HPDE6-E6E7 (cell line): Measurements from ENCODE around the gene GDF15.

Experiments used
- DNase-seq: peaks from one replicate; pipeline ENCODE4 v3.0.0; 2011; ENCODE audit warnings: missing footprints; ENCODE audit errors: extremely low spot score

GDF15 gene

DNA sequence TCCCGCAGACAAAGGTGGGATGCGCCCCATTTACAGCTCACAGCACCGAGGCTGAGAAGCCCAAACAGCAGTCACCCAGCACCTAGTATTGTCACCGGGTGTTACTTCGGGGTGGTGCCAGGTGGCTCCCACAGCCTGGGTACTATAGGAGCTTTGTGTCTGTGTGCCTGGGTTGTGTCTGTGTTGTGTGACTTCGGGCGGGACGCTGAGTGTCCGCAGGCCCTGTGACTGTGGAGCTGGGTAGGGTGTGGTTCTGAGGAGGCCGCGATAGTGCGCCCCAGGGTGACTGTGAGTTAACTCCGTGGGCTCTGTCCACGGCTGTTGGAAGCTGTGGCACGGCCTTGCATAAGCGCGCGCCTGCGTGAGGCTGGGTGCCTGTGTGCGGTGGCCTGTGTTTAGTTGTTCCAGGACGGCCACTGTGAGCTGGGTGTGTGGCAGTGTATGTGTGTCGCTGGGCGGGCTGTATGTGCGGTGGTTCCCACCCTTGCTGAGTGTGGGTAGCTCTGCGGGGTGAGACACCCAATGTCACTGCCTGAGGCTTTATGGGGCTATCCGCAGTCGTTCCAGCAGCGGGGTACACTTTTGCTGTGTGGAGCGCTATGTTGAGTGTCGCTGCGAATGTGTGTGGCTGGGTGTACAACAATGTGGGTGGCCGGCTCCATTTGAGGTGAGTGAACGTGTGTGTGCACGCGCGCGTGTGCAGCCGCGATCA, 32.7 kb downstream of the GDF15 start:
- no peak for DNase-seq

DNA sequence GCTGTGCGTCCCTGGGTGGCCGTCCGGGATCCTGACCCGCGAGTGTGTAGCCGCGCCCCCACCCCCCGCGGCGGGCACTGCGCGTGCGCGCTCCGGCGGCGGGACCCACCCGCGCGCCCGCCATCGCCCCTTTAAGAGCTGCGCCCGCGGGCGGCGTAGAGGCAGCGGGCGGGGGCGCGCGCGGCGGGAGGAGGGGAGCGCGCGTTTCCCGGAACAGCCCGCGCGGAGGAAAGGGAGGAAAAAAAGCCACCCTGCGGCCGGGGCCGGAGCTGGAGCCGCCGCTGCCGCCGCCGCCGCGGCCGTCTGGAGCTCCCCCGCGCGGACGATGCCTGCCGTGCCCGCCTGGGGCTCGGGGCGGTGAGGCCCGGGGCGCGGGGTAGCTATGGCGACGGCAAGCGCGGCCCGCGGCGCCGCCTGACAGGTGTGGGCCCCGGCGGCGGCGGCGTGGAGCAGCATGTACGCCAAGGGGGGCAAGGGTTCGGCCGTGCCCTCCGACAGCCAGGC, 33.3 kb downstream of the GDF15 start, which contains the start of gene SSBP4:
TSS of gene SSBP4 (plus strand) at position 204 of the 504 bp plus-strand sequence. CDS start at position 455, 251 bp downstream.
- DNase-seq, result no peak

DNA sequence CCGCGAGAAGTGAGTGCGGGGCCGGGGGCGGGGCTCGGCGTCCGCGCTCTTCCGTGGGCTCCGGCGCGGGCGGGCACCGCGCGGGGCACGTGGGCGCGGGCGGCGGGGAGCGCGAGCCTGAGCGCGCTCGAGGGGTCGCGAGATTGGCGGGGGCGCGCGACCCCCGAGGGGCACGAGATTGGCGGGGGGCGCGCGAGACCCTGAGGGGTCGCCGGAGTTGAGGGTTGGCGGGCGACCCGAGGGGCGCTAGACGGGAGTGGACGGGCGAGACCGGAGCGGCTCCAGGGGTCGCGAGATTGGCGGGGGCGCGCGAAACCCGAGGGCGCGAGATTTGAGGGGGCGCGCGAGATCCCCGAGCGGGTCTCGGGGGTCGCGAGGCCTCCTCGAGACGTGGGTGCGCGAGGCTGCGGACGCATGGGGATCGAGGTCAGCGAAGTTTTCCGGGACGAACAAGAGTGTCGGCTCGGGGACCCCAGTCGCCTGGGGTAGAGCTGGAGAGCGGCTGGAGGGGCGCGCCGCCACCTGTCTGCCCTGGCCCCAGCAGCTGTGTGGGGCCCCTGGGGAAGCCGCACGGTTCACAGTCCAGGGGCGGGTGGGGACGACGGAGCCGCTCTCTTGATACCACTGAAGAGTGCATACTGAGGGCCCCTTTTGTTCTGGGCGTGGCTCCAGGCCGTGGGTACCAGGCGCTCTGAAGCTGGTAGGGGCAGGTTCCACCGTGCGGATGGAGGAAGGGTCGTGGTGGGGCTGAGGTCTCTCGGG, 33.9 kb downstream of the GDF15 start:
- DNase-seq, result no peak

DNA sequence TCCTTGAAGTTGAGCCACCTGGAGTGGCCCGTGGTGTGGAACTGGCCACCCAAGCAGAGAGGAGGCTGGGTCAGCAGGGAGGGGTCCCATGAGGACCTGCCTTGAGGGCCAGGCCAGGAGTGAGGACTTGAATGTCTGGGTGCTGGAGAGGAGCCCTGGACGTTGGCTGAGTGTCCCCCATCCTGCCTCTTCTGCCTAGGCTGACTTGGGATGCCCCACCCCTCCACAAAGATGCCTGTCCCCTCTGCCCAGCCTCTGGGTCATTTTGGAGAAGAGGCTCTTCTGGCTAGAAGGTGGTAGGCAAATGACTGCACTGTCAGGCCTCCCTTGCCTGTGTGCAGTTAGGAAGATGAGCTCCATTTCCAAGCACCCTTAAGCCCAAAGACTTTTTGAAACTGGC, 35.0 kb downstream of the GDF15 start:
- DNase-seq, result no peak

DNA sequence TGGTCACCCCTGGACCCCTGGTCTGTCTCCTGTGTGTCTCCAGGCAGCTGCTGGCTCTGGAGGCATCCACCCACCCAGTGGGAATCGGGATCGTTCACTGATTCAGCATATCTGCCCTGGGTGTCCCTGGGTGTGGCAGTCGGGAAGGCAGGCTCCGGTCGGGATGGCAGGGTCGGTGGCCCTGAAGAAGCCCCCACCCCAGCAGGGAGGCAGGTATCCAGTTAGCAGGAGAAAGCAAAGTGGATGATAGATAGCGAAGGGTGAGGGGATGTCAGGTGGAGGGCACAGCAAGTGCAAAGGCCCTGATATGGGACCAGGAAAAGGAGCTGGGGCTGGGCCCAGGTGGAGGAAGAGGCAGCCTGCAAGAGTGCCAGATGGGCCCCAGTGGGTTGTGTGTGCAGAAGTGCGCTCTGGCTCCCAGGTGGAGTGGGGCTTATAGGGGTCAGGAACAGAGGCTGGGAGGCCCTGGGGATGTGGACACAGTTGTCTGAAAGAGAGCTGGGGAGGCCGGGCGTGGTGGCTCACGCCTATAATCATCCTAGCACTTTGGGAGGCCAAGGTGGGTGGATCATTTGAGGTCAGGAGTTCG, 35.5 kb downstream of the GDF15 start:
- no peak for DNase-seq

DNA sequence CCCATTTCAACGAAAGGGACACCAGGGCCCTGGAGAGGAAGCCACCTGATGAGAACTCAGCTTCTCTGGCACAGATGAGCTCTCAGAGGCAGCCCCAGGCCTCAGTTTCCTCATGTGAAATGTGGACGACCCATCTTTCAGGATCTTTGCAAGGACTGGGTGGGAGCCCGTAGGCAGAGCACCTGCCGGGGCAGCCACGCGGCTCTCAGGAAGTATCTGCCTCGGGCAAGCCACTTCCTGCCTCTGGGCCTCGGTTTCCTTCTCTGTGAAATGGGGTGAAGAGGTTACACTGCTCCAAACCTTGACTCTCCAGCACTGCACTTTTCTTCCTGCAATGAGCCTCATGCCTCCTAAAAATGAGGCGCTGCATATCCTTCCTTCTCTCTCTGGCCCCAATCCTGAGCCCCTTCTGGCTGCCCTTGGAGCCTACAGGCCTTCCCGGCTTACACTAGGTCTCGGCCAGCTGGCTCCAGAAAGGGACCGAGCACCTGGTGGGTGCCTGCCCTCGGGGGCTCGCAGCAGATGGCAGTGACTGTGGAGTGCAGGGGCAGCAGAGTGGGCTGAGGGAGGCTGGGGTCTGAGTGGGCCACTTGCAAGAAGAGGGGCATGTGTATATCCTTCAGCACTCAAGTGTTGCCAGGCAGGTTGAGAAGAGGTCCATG, 36.7 kb downstream of the GDF15 start:
- DNase-seq, result no peak

DNA sequence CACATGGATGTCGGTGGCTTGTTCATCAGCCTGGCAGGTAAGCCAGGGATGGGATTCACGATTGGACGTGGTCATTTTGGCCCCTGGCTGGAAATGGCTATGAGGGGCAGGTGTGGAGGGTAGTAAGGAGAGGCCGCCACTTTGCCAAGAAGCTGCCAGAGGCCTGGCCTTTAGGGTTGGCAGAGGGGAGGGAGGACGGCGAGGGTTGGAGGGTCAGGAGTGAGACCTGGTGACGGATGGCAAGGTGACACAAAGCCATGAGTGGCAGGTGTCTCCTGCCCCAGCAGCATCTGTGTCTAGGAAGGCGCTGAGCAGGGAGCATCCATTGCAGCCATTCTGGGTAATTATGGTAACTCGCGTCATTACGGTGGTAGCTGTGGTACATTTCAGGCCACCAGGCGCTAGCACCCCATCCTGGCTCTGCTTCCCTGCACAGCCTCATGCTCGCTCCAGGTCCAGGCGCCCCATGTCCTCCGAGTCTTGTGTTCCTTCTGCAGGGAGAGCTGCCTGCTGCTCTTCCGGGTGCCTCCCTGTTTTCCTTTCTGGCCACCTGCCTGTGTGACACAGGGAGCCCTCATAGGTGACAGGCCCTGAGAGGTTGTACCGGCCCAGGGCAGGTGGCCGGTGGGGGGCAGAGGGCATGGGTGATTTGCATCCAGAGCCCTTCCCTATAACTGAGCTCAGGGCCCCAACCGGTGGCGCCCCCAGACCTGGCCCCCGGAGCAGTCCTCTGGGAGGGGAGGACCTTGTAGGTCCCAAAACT, 37.5 kb downstream of the GDF15 start:
- DNase-seq, result no peak

DNA sequence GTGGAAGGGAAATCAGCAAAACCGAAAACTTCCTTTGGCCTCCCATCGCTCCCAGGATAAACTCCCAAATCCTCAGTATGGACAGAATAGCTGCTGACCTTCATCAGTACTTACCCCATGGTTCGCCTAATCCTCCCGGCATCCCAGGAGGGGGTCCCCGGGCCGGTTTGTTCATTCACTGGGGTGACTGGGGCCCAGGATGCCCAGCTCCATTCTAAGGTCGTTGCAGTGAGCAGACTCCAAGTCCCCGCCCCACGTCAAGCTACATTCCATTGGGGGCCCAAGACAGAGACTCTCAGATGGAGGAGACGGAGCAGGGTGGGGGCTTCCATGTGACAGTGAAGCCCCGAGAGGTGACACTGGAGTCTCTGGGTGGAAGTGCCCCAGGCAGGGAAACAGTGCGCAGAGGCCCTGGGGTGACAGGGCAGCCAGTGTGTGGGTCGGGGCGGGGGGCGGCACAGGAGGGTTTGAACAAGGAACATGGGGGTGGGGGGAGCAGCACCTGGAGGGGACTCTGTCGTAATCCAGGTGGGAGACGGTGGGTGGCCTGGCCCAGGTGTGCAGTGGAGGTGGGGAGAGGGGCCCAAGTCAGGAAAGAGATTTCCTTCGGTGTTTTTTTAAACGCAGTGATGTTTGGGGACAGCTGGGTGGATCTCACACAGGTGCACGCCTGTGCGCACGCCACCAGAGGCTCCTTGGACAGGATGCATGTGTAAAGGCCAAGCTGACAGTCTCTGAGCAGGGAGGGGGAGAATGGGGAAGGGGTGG, 38.3 kb downstream of the GDF15 start:
- no peak for DNase-seq

DNA sequence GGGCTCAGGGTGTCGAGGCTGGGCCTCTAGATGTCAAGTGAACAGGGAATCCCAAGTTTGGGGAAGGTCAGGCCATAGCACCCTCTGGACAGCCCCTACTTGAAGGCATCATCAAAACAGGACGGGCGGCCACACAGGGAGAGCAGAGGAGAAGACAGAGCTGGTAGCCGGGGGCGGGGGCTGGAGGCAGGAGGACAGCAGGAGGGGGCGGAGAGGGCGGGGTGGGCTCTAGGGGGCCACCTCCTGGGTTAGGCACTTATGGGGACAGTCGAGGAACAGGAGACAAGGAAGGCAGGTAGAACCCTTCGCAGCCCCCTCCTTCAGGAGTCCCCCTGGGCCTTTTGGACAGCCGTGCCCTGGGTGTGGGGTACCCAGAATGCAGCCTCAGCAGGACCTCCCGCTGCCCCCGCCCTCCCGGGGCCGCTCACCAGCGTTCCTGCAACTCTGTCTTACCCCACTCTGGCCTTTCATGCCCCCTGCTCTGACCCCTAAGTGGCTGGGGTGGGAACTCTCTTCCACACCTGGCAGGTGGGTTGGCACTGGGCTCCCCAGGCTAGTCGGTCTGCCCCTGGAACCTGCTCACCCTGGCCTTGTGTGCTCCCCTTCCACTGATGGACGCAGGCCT, 39.0 kb downstream of the GDF15 start:
- DNase-seq, result no peak

DNA sequence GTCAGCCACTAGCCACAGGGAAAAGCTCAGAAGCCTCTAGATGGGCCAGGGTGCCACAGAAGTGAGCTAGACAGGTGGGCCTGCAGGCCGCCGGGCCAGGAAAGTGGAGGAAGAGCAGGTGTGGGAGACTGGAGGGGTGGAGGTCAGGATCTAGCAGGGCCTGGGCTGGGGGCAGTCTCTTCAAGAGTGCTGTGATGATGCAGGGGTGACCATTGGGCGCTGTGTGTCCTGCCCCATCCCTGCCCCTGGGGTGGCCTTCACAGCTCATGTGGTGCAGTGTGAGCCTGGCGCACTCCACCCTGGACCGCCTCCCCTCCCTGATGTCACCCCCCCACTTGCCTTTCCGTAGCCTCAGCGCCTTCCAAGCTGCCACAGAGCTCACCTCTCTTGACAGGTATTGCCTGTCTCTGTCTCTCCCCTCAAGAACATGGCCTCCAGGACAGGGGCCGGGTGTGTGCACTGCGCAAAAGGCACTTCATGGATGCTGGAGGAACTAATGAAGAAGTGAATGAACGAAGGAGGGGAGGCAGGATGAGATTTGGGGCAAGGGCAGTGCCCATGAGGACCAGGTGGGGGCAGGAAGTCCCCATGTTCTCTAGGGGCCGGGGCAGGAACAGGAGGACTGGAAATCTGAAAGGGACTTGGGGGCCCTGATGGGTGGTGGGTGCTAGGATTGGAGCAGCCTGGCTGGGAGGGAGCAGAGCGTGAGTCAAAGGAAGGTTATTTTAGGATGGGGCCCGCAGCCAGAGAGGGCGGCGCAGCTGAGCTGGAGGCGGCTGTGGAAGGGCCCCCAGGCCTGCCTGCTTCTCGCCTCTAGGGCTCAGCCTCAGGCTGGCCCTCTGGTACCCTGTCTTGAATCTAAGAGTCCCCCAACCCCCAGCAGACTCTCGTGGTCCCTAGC, 39.8 kb downstream of the GDF15 start:
- no peak for DNase-seq

DNA sequence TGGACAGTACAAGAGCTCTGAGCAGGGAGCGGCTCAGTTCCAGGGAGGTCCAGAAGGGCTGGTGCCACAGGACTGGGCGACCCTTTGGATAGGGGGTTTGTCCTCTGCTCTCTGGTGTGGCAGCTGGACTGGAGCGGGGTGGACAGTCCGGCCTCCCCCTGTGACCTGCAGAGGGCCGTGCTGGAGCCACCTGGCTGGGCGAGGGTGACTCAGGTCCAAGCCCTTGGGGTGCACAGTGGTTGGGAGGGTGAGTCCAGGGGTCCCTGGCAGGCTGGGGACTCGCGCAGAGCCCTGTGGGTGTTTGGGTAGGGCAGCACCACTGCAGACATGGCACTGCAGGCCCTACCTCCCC, 40.4 kb downstream of the GDF15 start:
- no peak for DNase-seq

DNA sequence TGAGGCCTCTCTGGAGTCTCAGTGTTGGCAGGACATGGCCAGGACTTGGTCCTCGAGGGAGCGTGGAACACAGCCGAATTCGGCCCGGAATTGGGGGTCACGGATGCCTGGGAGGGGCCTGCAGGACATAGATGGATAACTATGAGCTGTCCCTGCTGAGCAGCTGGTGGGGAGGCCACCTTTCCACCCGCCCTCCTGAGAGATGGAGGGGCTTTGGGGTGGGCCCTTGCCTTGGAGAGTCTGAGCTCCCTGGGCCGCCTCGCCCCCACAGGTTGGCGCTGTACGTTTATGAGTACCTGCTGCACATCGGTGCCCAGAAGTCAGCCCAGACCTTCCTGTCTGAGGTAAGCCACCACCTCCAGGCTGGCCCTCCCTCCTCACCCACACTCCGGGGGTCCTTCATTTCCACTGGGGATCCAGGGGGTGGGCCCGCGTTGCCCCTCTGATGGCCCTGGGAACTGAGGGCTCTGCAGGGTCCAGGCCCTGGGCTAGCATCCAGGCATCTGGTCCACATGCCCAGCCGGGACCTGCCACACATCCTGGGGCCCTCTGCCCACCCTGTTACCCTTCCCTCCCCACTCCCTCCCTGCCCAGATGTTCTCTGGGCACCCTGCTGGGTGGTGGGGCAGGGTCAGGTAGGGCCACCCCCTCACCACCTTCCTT, 41.3 kb downstream of the GDF15 start:
- DNase-seq, result no peak

DNA sequence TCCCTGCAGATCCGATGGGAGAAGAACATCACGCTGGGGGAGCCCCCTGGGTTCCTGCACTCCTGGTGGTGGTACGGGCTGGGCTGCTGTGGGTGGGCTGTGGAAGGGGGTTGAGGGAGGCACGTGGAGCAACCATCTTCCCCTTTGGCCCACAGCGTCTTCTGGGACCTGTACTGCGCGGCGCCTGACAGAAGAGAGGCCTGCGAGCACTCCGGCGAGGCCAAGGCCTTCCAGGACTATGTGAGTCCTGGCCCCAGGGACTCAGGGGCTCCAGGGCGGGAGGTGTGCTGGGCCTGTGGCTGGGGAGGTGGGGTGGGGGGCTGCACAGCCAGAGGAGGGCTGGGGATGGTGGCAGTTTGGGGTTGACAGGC, 41.8 kb downstream of the GDF15 start:
- DNase-seq, result no peak

DNA sequence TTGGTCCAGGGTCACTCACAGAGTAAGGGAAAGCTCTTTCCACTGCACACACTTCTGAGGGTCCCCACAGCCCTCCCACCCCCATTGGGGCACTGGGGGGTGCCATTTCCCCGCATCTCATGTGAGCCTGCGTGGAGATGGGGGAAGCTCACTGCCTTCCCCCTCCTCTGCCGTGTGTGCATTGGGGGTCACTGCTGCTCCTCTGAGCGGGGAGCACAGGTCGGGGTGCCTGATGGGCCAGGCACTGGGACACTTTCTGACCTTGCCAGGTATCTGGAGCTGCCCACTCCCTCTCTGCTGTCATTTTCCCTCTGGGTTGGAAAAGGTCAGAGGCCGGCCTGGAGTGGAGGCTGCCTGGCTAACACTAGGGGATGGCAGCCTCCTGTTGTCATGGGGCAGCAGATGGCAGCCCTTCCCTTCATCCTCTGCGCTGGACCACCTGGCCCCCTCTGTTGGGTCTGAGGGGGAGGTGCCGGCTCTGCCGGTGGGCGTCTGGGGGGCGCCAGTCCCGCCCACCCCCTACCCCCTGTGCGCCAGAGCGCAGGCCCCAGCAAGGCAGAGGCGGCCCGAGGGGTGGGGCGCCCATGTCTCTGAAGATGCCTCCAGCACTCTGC, 42.3 kb downstream of the GDF15 start:
- no peak for DNase-seq

DNA sequence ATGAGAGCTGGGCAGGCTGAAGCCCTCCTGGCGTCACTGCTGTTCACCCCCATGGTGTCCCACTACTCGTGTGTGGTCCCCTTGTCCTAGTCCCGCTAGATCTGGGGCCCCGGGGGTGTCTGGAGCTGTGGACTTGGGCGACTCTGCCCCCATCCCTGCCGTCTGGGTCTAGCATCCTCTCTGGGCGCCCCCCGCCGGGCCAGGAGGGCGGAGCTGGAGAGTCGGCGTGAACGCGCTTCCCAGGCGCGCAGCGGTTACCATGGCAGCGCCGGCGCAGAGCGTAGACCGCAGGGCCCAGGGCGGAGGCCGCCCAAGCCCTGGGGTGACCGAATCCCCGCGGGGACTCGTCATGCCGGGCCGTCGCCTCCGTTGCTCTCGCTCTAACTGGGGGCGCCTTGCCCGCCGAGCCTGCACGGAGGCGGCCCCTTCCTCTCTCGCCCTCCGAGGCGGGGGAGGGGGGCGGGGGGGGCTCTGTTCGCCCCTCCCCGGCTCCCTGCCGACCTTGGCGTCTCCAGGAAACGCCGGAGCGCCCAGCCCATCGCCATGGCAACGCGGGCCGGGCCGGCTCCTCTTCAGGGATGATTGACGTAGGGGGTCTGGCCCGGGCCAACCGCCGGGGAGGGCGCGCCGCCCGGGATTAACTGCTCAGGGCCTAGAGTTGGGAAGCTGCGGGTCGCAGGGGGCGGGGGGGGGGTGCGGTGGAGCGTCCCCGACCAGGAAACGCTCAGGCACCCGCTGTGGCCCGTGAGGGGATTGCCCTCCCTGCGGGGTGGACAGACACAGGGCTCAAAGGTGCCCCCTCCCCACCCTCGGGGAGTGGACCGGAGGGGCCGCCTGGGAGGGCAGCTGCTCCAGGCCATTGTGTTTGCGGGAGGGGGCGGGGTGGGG, 43.1 kb downstream of the GDF15 start:
- DNase-seq, result no peak

DNA sequence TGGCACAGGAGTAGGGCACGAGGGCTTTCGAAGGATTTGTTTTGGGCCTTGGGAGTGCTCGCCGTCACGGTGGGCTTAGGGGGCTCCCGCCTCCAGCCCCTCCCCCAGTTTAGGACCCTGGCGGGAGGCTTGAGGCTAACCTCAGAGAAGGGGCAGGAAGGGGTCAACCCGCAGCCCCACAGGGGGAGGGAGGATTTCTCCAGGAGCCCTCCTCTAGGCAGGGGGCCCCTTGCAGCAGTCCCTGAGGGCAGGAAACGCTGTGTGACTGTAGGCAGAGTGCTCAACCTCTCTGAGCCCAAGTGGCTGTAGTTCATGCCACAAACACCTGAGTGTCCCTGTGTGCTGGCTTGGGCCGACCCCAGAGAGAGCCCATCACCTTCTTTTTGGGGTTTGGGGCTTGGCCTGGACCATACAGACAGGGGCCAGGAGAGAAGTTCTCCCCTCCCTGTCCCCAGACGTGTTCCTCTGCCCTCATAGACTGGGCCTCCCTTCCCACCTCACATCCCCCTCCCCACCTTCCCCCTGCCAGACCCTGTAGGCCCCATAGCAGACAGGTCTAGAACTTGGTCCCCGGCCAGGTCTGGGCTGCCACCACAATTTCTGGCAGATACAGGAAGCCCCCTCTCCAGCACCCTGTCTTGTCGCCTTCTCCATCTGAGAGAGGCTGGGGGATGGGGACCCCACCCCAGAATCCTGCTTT, 43.9 kb downstream of the GDF15 start:
- no peak for DNase-seq
